HG03439 (cell line): ENCODE data around the gene HOXC9.

ENCODE experiments used
- ATAC-seq: cut with Tn5 transposase; IDR thresholded peaks from one replicate; pipeline ENCODE4 v1.9.1; 2021; ENCODE audit warnings: mild to moderate bottlenecking, moderate library complexity; ENCODE audit not compliant: unreplicated experiment

HOXC9 gene

DNA sequence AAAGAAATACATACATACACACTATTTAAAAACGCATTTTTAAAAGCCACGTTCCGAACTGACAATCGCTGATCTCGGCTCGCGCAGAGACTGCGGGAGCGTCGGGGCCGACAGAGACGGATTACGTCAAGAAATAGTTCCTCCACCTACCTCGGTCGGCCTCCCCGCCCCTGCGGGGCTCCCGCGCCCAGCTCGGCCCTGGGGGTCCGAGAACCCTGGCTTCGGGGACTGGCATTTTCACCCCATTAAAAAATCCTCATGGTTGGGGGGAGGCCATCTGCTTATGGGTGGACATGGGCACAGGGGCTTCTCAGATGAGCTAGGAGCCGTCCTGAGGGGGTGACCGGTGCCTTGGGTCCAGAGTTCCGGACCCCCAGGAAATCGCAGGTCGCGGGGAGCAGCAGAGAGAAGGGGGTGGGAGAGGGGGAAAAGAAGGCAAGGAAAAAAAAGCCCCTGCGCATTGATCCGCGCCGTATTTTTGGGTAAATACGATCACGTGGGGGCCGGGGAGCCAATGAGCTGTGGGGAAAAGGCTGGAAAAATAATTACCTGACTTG lies 324 bp upstream of the HOXC9 start:
- no peak for ATAC-seq

GRCh38 chr12:54001283-54002187 lies 1.6 kb downstream of the HOXC9 start:
- ATAC-seq, result no peak

GRCh38 chr12:54002278-54002914 lies 2.4 kb downstream of the HOXC9 start:
- no peak for ATAC-seq

DNA sequence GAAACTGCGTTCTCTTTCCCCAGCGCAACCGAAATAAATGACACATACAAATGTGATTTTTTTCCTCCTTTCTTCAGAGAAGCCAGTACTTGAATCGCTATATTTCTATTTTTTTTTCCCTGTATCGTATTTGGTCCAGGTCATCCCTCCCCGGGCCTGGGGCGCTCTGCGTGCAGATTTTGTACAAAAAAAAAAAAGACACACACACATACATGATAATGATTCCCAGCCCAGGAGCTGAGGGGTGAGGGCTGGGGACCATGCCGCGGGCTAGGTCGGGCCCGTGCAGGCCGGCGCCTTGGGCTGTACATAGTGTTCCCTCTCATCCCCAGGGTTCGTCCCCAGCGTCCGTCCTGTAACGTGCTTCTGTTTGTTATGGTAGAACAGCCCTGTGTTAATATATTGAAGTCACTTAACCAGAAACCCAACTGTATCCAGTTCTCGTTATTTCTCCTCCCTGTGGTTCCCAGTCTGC lies 3.0 kb downstream of the HOXC9 start:
- no peak for ATAC-seq

- ATAC-seq, result no peak
Observed at GRCh38 chr12:54003625-54004024, 3.7 kb downstream of the HOXC9 start.

GRCh38 chr12:54004063-54004840 lies 4.3 kb downstream of the HOXC9 start:
- no peak for ATAC-seq

DNA sequence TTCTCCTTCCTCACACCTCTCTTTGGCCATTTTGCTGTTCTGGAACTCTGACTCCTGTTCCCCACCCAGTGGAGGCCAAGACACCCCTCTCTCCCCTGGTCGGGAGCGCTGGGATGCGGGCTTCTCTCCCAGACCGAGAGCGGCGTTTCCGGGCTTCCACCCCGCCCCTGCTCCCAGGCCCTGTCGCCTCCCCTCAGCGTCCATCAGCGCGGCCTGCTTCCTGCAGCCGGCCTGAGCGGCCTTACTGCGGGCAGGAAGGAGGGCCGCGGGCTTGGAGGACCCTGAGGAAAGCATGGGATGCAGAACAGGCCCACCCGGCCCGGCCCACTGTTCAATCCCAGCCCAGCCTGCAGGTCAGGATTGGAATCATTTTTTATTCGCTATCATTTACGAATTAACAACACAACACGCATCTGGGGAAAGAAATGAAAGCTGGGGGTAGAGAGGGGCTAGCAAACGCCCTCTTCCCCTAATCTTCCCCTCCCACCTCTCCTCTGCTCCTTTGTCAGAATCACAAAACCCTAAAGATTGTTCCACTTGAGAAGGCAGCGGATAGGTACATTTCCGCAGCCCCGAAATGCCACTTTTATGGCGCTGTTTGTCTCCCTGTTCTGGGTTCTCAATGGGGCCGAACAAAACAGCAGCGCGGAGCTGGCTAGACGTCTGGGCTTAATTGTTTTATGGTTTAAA lies 5.0 kb downstream of the HOXC9 start:
- no peak for ATAC-seq

- no peak for ATAC-seq
Observed at GRCh38 chr12:54005531-54005852, 5.5 kb downstream of the HOXC9 start.

DNA sequence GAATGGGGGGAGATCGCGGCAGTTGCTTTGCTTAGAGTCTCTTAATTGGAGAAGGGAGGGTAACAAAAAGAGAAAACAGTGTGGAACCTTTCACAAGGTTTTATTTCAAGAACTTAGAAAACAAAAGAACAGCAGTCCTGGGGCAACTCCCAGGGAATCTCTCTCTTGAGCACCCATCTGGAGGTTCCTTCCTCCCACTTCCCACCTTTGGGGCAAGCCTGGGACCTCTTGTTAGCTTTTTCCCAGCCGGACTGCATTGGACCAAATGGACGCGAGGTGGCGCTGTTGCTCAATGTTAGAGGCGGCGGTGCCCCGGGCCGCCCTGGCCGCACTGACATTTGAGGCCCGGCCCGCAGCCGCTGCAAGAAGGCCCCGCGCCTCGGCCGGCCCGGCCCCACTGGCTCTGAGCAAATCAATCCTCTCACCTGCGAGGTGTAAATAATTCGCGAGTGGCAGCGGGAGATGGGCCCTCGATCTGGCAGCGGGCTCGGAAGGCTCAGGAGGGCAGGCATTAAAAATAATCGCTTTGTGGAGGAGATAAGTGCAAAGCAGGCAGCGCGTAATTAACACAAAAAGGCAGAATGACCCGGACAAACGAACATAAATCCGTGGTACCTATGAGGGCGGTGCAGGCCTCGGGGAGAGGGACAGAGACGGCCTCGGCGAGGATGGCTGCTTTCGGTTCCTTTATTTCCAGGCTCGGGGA lies 6.0 kb downstream of the HOXC9 start:
- ATAC-seq, result no peak

- no peak for ATAC-seq
Observed at GRCh38 chr12:54006559-54007220, 6.7 kb downstream of the HOXC9 start.

GRCh38 chr12:54007538-54008259 lies 7.7 kb downstream of the HOXC9 start:
- no peak for ATAC-seq

DNA sequence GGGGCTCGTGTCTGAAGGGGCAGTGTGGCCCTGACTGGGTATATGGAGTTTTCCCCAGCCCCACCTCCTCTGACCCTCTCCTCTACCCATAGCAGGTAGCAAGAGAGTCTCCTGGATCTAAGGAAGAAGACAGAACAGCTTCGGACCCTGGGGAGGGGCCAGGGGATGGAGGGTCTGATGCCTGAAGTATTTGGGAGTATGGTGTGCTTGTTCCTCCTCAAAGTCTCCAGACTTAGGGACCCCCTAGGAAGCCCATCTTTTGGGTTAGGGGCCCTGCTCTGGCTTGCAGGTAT lies 8.2 kb downstream of the HOXC9 start:
- ATAC-seq, result no peak

GRCh38 chr12:54009171-54010052 lies 9.5 kb downstream of the HOXC9 start:
- no peak for ATAC-seq

- no peak for ATAC-seq
Observed at GRCh38 chr12:54010053-54010971, 10.4 kb downstream of the HOXC9 start.

GRCh38 chr12:54010972-54011664 lies 11.2 kb downstream of the HOXC9 start:
- ATAC-seq, result no peak
